Measurements from ENCODE around the gene ROM1.

Gene ROM1

DNA sequence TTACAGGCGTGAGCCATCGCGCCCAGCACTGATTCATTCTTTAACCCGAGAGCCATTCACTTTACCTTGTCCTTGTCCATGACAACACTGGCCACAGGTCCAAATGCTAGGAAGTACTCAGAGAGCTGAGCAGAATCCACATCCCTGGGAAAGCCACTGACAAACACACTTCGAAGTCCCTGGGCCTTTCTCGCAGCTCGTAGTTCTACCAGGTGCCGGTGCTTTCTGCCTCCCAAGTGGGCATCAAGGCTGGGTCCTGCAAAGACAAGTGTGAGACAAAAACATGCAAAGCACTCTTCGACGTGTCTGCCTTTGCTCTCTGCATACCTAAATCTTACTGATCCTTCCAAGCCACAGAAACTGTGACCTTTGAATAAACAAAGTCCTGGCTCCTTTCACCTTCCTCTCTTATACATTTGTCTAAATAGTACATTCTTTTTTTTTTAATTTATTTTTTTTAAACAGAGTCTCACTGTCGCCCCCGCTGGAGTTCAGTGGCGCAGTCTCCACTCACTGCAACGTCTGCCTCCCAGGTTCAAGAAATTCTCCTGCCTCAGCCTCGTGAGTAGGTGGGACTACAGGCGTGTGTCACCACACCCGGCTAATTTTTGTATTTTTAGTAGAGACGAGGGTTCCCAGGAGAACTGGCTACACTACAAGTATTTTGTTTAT, 24.0 kb upstream of the ROM1 start:
- no peak for DNase-seq

DNA sequence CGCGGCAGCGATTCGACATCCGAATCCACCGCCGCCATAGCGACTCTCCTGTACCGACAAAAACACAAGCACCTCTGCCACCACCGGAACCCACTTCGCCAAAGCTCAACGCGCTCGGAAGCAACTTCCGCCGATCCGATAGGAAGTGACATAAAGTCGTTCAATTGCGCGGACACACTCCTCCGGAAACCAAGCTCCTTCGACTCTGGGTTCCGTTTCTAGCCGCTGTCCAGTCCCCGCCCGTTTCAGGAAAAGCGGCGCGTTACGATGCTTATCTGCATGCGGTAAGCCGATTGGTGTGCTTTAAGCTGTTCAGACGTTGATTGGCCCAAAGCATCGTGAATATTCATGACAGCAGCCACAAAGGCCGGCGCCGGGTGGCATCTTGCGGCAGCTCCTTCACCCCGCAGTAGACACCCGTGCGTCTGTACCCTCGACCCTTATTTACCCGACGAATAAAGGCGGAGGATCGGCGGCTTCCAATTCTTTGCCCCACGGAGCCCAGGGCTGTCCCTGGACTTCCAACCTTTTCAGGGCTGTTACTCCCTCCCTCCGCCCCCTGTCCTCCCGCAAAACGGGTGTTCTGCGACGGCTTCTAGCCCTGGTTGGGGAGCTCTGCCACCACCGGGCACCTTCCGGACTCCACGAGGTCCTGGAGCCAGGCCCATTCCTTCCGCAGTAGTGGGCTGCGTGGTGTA, 21.5 kb upstream of the ROM1 start, which contains the start of gene TUT1:
Gene TUT1, minus strand, starts transcription at position 76 of the 698 bp plus-strand sequence. Its CDS starts 38 bp downstream, at position 38.
- DNase-seq: peak; percentile 99 to 100

DNA sequence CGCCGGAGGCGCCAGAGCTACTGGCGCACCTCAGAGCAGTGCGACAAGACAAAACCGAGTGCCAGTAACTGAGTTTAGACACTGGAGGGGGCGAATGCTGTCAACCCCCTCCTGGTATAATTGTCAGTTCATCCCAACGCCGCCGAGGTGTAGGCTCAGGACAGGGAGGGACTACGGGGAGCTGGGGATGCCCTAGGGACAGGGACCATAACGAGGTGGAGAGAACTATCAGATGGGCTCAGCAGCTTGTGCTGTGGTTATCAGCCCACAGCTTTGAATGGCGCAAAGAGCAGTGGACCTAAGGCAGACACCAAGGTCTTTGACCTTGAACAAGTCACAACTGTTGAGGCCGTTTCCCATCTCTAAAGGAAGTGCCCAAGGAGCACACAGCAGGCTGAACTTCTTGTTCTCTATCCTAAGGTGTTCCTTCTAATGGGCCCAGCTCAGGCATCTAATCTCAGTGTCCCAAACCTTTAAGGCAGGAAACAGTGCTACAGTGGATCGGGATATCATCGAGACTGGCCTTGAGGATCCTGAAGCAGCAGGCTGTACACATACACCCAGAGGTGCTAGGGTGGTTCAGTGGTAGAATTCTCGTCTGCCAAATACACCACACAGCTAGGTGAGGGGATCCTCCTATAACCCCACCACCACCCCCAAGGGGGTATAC, 20.8 kb upstream of the ROM1 start:
- no peak for DNase-seq

DNA sequence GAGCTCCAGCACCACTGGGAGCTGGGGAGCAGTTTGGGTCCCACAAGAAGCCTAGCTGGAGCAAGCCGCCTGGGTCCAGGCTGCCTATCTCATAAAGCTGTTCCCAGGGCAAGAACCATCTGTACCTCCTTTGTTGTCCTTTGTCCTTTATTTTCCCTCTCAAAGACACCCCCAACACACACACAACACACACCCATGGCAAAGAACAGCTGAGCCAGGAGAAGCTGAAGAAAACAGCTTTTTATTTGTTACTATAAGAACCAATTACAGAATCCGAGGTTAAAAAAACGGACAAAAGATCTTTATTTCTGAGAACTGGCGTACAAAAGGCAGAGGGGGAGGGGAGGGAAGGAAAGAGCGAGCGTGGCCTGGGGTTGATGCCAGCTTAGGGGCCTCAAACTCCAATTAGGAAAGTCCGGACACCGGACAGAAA, 20.1 kb upstream of the ROM1 start:
- DNase-seq: no peak

DNA sequence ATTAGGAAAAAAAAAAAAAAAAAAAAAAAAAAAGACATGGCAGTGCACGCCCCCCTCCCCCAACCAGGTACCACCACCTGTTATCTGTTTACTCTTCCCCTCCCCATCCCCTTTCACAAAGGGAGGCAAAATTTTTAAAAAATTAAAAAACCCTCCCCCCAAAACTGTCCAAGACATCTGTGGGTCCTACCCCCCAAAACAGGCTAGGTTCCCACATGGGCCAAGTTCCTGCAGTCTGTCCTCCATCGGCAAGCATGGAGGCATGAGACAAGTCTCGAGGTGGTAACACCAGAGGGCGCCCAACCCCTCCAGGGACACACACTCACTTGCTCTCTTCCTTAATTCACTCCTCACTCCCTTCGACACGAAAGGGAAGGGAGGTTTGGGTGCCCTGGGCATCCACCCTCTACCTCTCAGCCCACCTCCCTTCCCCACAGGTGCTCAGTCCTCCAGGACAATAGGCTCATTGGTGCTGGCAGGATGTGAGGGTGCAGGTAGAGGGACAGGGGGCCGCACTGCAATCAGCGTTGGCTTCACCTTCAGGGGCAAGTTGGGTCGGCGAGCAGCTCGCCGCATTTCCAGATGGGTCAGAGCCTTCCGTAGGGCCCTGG, 19.5 kb upstream of the ROM1 start:
- DNase-seq: peak; percentile 79 to 94

DNA sequence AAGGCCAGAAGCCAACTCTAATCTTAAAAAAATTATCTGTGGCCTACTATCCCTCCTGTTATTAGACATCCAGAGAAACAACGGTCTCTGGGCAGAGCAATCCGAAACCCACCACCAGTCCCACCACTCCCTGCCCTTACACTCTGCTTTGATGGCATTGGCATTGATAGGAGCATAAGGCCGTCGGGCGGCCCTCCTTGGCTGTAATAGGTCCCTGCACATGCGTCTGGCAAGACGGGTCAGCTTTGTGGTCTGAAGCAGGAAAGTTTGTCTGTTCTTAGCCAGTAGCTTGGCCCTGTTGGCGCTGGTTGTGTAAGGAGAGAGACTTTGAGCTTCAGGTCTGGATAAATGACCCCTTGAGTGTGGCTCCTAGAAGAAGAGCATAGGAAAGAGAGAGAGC, 17.9 kb upstream of the ROM1 start:
- no peak for DNase-seq

DNA sequence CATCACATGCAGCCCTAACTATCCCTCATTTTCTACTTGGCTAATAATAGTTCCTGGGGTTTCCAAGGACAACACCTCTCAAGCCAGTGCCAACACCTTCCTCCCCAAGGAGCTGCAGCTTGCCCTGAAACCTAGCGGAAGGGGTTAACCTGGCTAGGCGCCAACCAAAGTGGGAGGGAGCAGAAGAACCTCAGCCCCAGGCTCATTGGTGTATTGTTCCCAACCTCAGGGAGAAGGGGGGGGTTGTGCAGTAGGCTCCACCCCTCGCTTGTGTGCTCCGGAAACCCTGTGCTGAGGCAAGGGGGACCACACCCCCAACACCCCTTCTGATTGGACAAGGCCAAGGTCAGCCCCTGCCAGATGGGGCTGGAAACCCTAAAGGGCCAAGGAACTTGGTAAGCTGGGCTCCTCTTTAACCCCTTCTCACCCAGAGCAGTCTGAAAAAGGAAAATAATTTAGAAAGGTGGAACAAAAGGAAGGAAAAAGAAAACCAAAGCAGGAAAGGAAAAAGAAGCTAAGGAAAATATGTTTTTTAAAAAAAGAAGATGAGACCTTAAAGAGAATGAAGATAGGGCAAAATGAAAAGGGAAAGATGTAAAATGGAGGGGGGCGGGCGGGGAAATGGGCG, 13.9 kb upstream of the ROM1 start:
- DNase-seq: peak; percentile 99 to 100

DNA sequence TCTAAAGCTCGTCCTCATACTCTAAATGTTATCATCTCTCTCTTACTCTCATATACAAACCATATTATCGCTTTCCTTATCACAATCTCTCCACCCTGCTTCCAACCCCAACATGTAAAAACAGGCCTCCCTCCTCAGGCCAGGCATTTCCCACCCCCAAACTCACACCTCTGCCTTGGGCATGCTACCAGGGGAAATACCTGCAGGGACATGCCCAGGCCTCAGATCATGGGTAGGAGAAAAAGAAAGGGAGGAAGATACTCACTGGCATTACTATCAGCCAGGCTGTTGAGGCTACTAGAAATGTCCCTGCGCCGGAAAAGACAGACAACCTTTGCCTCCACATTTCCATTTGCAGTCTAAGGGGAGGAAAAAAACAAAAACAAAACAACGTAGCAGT, 13.2 kb upstream of the ROM1 start:
- DNase-seq: peak in 1 of 2 experiments; percentile 30

DNA sequence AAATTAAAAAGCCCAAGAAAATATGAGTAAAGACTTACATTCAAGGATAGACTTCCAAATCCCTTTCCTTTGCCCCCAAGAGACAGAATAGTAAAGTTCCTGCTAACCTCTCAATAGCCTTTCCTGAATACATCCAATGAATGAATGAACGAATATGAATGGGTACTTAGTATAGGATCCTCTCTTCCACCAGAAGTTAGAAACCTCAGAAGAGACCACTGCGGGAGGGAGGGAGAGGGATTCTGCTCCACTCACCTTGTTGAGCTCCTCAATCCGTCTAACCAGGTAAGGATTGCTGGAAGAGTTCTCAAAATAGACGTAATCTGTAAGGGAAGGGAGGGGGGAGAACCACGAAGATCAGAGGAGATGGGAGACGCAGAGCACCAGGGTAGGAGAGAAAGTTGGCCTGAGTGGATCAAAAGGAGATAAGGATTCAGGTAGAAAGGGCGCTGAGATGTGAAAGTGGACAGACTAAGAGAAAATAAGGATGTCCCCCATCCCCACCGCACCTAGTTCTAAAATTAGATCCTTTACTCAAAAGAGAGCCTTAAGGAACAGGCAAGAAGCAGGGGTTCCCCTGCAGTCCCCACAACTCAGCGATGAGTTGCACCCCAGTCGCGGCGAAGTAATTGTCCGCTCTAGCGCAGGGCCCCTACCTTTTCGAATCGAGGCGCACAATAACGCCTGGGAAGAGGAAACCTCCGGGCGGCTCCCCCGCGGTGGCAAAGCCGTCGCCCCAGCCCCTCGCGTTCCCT, 12.5 kb upstream of the ROM1 start:
- peak in 1 of 2 experiments; percentile 47 for DNase-seq

DNA sequence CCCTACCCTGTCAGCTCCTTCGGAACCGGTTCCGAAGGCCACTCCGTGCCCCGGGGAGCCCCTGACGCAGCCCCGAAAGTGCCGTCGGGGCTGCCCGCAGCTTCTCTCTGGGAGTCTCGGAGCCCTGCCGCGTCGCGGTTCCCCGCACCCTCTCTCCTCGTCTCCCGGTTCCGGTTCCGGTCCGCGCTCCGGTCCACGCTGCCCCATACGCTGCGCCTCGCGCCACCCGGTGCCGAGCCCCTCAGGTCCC, 12.0 kb upstream of the ROM1 start:
- no peak for DNase-seq

DNA sequence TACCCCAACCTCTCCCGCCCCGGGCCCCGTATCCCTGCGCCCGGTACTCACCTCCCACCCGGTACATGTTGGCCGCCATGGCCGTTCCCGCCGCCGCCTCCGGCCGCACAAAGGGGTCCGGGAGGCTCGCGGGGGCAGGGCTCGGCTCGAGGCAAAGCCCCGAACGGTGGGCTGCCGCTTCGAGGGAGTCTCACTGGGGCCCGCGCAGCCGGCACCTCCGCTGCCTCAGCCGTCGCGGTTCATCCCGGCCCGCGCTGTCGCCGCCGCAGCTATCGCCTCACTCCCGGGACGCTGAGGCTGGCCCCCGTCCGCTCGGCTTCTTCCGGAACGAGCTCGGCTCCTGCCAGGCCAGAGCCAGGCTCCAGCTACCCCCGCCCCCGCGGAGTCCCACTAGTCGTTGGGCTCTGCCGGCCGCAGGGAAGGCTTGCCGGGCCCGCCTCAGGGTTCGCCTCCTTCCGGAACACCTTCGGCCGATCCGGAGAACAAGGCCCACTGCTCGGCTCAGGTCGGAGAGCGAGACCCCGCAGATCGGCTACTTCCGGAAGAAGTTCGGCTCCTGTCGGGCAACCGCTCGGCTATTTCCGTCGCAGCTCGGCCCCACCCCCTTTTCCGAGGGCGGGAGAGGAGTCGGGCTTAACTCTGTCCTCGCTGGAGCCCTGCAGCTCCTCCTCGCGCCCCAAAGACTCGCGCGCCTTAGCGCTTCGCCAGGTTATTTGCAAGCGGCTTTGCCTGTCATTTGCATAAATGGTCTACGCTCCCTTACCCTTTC, 11.5 kb upstream of the ROM1 start, which contains the start of gene MTA2:
Gene MTA2, minus strand, starts transcription at position 494 of the 769 bp plus-strand sequence. Its CDS starts 415 bp downstream, at position 79.
- DNase-seq: peak; percentile 99 to 100

DNA sequence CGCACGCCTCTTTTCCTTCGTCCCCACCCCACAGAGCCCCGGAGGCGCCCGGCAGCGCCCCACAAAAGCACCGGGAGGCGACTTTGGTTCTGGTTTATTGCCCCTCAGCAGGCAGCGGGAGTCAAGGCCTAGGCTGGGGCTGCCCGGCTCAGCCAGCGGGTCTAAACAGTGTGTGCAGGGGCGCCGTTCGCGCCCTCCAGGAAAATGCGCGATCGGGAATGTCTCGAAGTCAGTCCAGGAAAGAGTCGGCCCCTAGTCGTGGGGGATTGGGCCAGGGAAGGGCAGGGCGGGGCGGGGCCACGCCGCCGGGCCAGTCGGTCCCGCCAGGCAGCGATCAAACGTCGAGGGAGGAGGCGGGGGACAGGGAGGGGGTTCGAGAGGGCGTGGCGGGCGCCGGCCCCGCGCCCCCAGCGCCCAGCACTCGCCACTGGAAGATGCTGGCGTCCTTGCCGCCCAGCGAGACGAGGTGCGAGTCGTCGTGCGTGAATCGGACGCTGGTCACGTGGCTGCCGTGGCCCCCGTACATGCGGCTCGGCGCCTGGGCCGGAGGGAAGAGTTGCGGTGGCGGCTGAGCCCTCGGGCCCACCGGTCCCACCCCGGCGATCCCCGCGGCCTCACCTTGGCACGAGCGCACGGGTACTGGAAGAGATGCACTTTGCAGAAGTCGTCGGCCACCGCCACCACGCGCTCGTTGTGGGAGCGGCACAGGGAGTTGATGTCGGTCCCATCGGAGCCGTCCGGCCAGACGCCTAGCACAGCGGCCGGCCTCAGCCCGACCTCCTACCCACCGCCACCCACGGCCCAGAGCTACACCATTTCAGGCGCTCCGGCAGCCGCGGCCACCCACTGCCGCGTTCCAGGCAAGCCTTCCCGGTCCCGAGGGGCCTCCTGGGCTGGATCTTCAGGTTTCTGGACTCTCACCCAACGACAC, 10.7 kb upstream of the ROM1 start:
- DNase-seq: peak in 1 of 2 experiments; percentile 96

DNA sequence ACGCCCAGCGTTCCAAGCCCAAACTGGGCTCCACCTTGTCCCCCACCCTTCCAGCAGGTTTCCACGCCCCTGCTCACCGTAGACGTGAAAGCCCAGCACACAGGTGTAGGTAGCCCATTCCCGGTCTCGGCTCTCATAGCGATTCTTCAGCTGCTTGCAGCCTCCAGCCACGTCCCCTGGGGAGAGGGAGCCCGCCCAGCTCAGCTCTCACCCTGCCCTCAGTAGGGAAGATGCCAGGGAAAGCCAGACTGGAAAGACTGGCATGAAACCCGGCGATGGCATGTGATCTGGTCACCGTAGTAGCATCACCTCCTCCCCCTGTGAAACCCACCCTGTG, 10.0 kb upstream of the ROM1 start:
- peak in 1 of 2 experiments; percentile 73 for DNase-seq

DNA sequence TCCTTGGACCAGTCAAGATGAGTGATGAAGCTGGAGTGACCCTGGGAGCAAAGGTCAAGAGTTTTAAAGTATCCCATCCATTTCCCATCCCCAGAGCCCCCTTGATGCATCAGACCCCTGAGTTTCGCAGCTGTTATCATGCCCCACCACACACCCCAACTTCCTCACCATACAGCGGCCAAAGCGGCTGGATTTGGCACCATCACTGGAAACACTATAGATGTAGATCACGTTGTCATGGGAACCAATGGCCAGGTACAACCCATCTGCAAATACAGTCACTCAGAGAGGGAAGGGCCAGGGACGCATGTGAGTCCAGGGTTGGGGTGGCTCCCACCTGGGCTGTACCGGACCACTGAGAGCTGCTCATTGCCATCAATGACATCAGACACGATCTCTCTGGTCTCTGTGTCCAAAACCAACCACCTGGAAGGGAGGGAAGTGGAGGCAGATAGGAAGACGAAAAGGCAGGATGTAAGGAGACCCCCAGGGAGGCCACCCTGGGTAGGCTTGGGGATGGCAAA, 9.2 kb upstream of the ROM1 start:
- DNase-seq: no peak

DNA sequence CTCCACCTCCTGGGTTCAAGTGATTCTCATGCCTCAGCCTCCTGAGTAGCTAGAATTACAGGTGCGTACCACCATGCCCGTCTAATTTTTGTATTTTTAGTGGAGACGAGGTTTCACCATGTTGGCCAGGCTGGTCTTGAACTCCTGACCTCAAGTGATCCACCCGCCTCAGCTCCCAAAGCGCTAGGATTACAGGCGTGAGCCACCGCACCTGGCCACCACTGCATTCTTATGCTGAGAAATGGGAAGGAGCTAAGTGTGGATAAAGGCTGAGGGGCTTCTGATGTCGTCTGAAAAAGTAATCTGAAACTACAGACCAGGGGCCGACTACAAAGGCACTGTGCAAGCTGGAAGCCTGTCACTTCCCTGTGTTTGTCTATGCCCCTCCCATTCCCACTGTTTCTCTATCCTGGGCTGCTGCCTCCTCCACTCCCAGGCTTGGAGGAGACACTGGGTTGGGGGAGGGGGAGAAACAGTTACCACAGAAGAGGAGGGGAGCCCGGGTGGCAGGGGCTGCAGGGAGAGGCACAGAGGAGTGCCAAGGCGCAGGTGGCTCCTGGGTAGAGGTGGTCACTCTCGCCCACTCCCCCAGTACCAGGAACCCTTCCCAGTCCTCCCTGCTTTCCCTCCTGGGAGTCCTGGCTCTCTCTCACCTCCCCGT, 8.5 kb upstream of the ROM1 start:
- peak; percentile 36 to 65 for DNase-seq

DNA sequence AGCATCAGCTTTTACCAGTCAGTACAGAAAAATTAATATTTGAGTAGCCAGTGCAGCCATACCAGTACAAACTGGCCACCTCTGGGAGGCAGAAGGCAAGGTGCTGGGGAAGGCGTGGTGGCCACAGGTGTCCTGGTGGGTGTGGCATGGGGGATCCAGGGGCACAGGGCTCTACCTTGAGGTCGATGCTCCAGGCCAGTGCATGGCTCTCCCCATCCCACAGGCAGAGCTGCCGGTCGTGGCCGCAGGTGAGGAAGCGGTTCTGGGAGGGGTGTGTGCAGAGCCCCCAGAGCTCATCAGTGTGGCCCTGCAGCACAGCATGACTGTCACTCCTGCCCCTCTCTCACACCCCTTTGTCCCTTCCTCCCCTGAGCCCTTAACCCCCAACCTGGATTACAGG, 7.6 kb upstream of the ROM1 start:
- no peak for DNase-seq

DNA sequence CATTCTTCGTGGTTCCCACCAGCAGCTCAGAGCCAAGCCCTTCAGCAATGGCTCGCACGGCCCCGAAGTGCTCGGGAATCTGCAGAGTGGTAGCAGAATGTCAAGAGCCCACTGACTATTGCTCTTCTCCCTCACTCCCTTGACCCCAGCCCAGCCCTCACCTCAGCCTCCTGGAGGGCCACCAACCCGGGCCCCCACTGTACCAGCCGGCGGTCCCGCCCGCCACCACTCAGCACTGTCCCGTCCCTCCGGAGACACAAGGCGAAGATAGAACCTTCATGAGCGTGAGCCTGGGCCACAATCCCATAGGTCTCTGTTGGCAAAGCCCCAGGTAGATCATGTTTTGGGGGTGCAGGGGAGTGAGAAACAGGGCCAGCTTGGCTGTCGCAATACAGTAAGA, 7.2 kb upstream of the ROM1 start:
- no peak for DNase-seq

DNA sequence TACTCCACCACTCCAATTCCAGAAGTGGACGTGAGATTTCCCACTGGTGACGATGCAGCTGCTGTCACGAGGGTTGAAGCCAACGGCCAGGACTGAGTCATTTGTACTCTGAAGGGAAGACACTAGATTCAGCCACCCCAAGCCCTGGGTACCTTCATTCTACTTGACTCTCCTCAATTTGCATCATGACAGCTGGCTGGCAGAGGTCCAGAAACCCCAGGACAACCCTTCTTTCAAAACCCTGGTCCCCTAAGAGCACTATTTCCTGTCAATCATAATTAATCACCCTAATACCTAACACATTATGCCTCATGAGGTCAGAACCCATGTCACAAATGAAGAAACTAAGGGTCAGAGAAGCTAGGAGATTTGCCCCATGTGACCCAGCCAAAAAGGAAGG, 5.3 kb upstream of the ROM1 start:
- peak in 1 of 2 experiments; percentile 26 for DNase-seq

DNA sequence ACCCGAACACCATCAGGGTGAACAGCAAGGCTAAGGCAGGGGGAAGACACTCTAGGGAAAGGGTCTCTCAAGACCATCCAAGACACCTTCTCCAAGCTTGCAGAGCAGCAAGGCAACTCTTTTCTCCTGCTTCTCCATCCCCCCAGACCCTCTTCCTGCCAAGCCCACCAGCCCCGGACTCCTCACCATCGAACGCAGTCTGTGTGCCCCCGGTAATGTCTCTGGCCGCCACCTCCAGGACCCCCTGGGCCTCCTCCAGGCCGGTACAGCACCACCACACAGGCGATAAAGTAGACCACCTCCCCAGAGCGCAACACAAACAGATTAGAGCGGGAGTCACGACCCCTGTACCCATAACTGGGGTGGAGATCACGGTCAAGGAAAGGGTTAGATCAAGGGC, 4.3 kb upstream of the ROM1 start:
- no peak for DNase-seq

DNA sequence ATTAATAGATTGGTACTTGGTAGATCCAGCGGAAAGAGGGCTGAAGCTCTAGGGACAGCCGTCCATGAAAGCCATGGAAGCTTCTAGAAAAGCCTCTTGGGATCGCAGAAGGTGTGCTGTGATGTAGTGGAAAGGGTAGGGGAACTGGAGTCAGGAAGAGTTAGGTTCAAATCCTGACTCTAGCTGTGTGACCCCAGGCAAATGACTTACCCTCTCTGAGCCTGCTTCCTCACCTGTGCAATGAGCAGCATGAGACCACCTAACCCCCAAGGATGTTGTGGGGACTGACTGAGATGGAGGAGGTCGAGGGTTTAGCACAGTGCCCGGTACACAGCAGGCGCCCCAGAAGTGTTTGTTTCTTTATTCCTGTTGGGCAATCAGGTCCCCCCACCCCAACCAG, 2.7 kb upstream of the ROM1 start:
- DNase-seq: no peak

Measured in NCI-H526 (cell line).